Pons (tissue), 1 donor: Measurements from ENCODE around the gene ACSS3.
A peak's percentile ranks its signal among the peaks of the same experiment; 100 is the strongest.
"Not testable (repeated sequence)": the region's sequence is repeated elsewhere in the genome, so short reads cannot be mapped to it uniquely, and the experiment has no call there.

Experiments used
- DNase-seq: peaks from one replicate; pipeline ENCODE4 v3.0.0-alpha.2; 2016; ENCODE audit warnings: low spot score

The ACSS3 gene

GRCh38 chr12:81094718-81095360, 17.0 kb downstream of the ACSS3 start:
- no peak for DNase-seq

- DNase-seq = peak; percentile 14
Measured at GRCh38 chr12:81095501-81096232, 17.8 kb downstream of the ACSS3 start.

- DNase-seq = no peak
Measured at GRCh38 chr12:81105687-81106086, 27.8 kb downstream of the ACSS3 start.

- no peak for DNase-seq
Measured at GRCh38 chr12:81114226-81114625, 36.3 kb downstream of the ACSS3 start.

GRCh38 chr12:81119069-81119468, 41.2 kb downstream of the ACSS3 start:
- not testable (repeated sequence) for DNase-seq

GRCh38 chr12:81120961-81121360, 43.1 kb downstream of the ACSS3 start:
- DNase-seq = no peak

- no peak for DNase-seq
Measured at GRCh38 chr12:81123611-81124010, 45.7 kb downstream of the ACSS3 start.

GRCh38 chr12:81125691-81126090, 47.8 kb downstream of the ACSS3 start:
- DNase-seq = no peak

GRCh38 chr12:81128930-81129554, 51.2 kb downstream of the ACSS3 start:
- DNase-seq = peak; percentile 48

- DNase-seq = no peak
Measured at GRCh38 chr12:81136519-81136918, 58.6 kb downstream of the ACSS3 start.

- no peak for DNase-seq
Measured at GRCh38 chr12:81137801-81138200, 59.9 kb downstream of the ACSS3 start.

GRCh38 chr12:81141217-81141616, 63.3 kb downstream of the ACSS3 start:
- DNase-seq = no peak

GRCh38 chr12:81143057-81143456, 65.2 kb downstream of the ACSS3 start:
- DNase-seq = no peak

- no peak for DNase-seq
Measured at GRCh38 chr12:81146228-81147225, 68.6 kb downstream of the ACSS3 start.

GRCh38 chr12:81147292-81147919, 69.5 kb downstream of the ACSS3 start:
- no peak for DNase-seq

- no peak for DNase-seq
Measured at GRCh38 chr12:81150382-81150781, 72.5 kb downstream of the ACSS3 start.

GRCh38 chr12:81159856-81160255, 82.0 kb downstream of the ACSS3 start:
- DNase-seq = no peak

GRCh38 chr12:81161680-81162079, 83.8 kb downstream of the ACSS3 start:
- DNase-seq = no peak

- DNase-seq = no peak
Measured at GRCh38 chr12:81162391-81163136, 84.7 kb downstream of the ACSS3 start.

- DNase-seq = no peak
Measured at GRCh38 chr12:81164827-81165226, 86.9 kb downstream of the ACSS3 start.

- DNase-seq = no peak
Measured at GRCh38 chr12:81166790-81167189, 88.9 kb downstream of the ACSS3 start.
